Activated CD4-positive, alpha-beta T cell treated with anti-CD3 and anti-CD28 coated beads, Interleukin-2, Interleukin-6, amounts not matched to agents 100 ng/mL and 50 ng/mL, durations not matched to agents 16 hours and 8 hours (primary cell): ENCODE data around the gene MBTPS2.
"Not testable (repeated sequence)": the region's sequence is repeated elsewhere in the genome, so short reads cannot be mapped to it uniquely, and the experiment has no call there.

Source experiments
- DNase-seq: peaks from one replicate; pipeline ENCODE4 v3.0.0-alpha.2; 2020

The MBTPS2 gene

GRCh38 chrX:21839334-21840192, at the start of gene MBTPS2:
Gene MBTPS2, plus strand, starts transcription at chrX:21839617. Its CDS starts 118 bp downstream, at chrX:21839735.
- DNase-seq: peak; percentile 85

- DNase-seq: no peak
Observed at GRCh38 chrX:21798677-21799219, 40.7 kb upstream of the MBTPS2 start.

GRCh38 chrX:21799767-21800166, 39.6 kb upstream of the MBTPS2 start:
- no peak for DNase-seq

- DNase-seq: no peak
Observed at GRCh38 chrX:21800344-21800770, 39.1 kb upstream of the MBTPS2 start.

- DNase-seq: no peak
Observed at GRCh38 chrX:21802054-21802670, 37.3 kb upstream of the MBTPS2 start.

- no peak for DNase-seq
Observed at GRCh38 chrX:21802839-21803238, 36.6 kb upstream of the MBTPS2 start.

GRCh38 chrX:21806691-21807090, 32.7 kb upstream of the MBTPS2 start:
- peak; percentile 1 for DNase-seq

GRCh38 chrX:21811832-21812231, 27.6 kb upstream of the MBTPS2 start:
- no peak for DNase-seq

GRCh38 chrX:21812628-21813027, 26.8 kb upstream of the MBTPS2 start:
- DNase-seq: no peak

- DNase-seq: no peak
Observed at GRCh38 chrX:21813612-21814368, 25.6 kb upstream of the MBTPS2 start.

GRCh38 chrX:21816136-21816535, 23.3 kb upstream of the MBTPS2 start:
- DNase-seq: no peak

GRCh38 chrX:21820170-21820569, 19.2 kb upstream of the MBTPS2 start:
- DNase-seq: not testable (repeated sequence)

GRCh38 chrX:21821875-21822274, 17.5 kb upstream of the MBTPS2 start:
- no peak for DNase-seq

GRCh38 chrX:21831496-21831895, 7.9 kb upstream of the MBTPS2 start:
- no peak for DNase-seq

GRCh38 chrX:21837056-21837455, 2.4 kb upstream of the MBTPS2 start:
- no peak for DNase-seq

GRCh38 chrX:21838937-21839333, 482 bp upstream of the MBTPS2 start:
- no peak for DNase-seq

GRCh38 chrX:21840193-21840545, 752 bp downstream of the MBTPS2 start:
- DNase-seq: peak; percentile 63

GRCh38 chrX:21843179-21843578, 3.8 kb downstream of the MBTPS2 start:
- no peak for DNase-seq

- DNase-seq: no peak
Observed at GRCh38 chrX:21845096-21845495, 5.7 kb downstream of the MBTPS2 start.

GRCh38 chrX:21847342-21847741, 7.9 kb downstream of the MBTPS2 start:
- DNase-seq: no peak

GRCh38 chrX:21853578-21853977, 14.2 kb downstream of the MBTPS2 start:
- DNase-seq: no peak

- DNase-seq: no peak
Observed at GRCh38 chrX:21855937-21856415, 16.6 kb downstream of the MBTPS2 start, which contains the start of gene YY2. Gene YY2, plus strand, starts transcription at chrX:21855987. Its CDS starts 498 bp downstream, at chrX:21856485.

GRCh38 chrX:21856504-21856903, 17.1 kb downstream of the MBTPS2 start:
- no peak for DNase-seq
